GM19395 (cell line): ENCODE measurements around the gene HVCN1.
"Not testable (repeated sequence)": the region's sequence is repeated elsewhere in the genome, so short reads cannot be mapped to it uniquely, and the experiment has no call there.

Experiments
- ATAC-seq: cut with Tn5 transposase; IDR thresholded peaks from one replicate; pipeline ENCODE4 v1.9.1; 2021; ENCODE audit warnings: mild to moderate bottlenecking, moderate library complexity; ENCODE audit not compliant: unreplicated experiment

The HVCN1 gene

GRCh38 chr12:110668480-110669192 lies 20.3 kb downstream of the HVCN1 start:
- ATAC-seq = no peak

- ATAC-seq = no peak
These were observed 21.2 kb downstream of the HVCN1 start for GRCh38 chr12:110667671-110668070.

GRCh38 chr12:110666892-110667291 lies 22.0 kb downstream of the HVCN1 start:
- no peak for ATAC-seq

GRCh38 chr12:110661337-110661972 lies 27.5 kb downstream of the HVCN1 start:
- peak; percentile 86 for ATAC-seq

GRCh38 chr12:110658878-110659277 lies 30.0 kb downstream of the HVCN1 start:
- no peak for ATAC-seq

- ATAC-seq = no peak
These were observed 30.7 kb downstream of the HVCN1 start for GRCh38 chr12:110658242-110658641.

GRCh38 chr12:110657747-110658146 lies 31.2 kb downstream of the HVCN1 start:
- no peak for ATAC-seq

GRCh38 chr12:110656071-110656655 lies 32.8 kb downstream of the HVCN1 start:
- ATAC-seq = no peak

- ATAC-seq = not testable (repeated sequence)
These were observed 34.7 kb downstream of the HVCN1 start for GRCh38 chr12:110654238-110654637.

- no peak for ATAC-seq
These were observed 39.5 kb downstream of the HVCN1 start for GRCh38 chr12:110649341-110649847.

- ATAC-seq = peak; percentile 73
These were observed 41.3 kb downstream of the HVCN1 start for GRCh38 chr12:110647631-110648040.

GRCh38 chr12:110641521-110641920 lies 47.4 kb downstream of the HVCN1 start:
- no peak for ATAC-seq

GRCh38 chr12:110640275-110641025 lies 48.5 kb downstream of the HVCN1 start:
- ATAC-seq = no peak

GRCh38 chr12:110639336-110640141 lies 49.4 kb downstream of the HVCN1 start:
- no peak for ATAC-seq

GRCh38 chr12:110638796-110639195 lies 50.1 kb downstream of the HVCN1 start:
- no peak for ATAC-seq

GRCh38 chr12:110637869-110638441 lies 51.0 kb downstream of the HVCN1 start:
- ATAC-seq = no peak

GRCh38 chr12:110636516-110636915 lies 52.4 kb downstream of the HVCN1 start:
- ATAC-seq = no peak

- no peak for ATAC-seq
These were observed 53.9 kb downstream of the HVCN1 start for GRCh38 chr12:110635055-110635454.

- ATAC-seq = no peak
These were observed 61.3 kb downstream of the HVCN1 start for GRCh38 chr12:110627500-110628195.
